Psoas muscle (tissue), 8 donors: ENCODE results near the gene C19orf47. TPM values are rescaled to one million over a fixed set of nuclear protein-coding genes. Genes with fewer than 3 reads are reported as not detected.

Experiments
- ATAC-seq, 4 donors: fragments of 200-7000 bp; cut with Tn5 transposase; one replicate each; pipeline ENCODE4 v1.9.1; 2020; ENCODE audit warnings: moderate library complexity in 3 of 4, mild to moderate bottlenecking in 2 of 4
- DNase-seq, 2 donors: peaks; one replicate each; pipeline ENCODE4 v3.0.0-alpha.2; 2020
- H3K27ac ChIP-seq: fragments of 200-600 bp; one replicate; pipeline ENCODE4 v1.8.0; 2022
- H3K27me3 ChIP-seq, 3 donors: fragments of 200-600 bp in 1 of 3; one replicate each; pipeline versions ENCODE4 v1.6.1 to v1.8.0; 2013 to 2022; ENCODE audit warnings: low read length in 2 of 3, mild to moderate bottlenecking in 2 of 3, moderate library complexity in 1 of 3; ENCODE audit not compliant: insufficient read depth in 3 of 3
- H3K36me3 ChIP-seq, 2 donors: fragments of 200-600 bp in 1 of 2; one replicate each; pipeline versions ENCODE4 v1.6.1 to v1.8.0; 2013 to 2022; ENCODE audit warnings: low read depth in 1 of 2, mild to moderate bottlenecking in 1 of 2, moderate library complexity in 1 of 2; ENCODE audit not compliant: insufficient read depth in 1 of 2
- H3K4me1 ChIP-seq: fragments of 200-600 bp; one replicate; pipeline ENCODE4 v1.8.0; 2022
- H3K4me3 ChIP-seq: fragments of 200-600 bp; one replicate; pipeline ENCODE4 v1.8.0; 2022; ENCODE audit warnings: mild to moderate bottlenecking
- H3K9me3 ChIP-seq: fragments of 200-600 bp; one replicate; pipeline ENCODE4 v1.8.0; 2022
- WGBS, 3 donors: extraction: QIAGEN DNeasy Blood & Tissue Kit; methylation state at CpG; one replicate each; pipeline versions ENCODE4 v1.1.6 to v1.1.7; 2013; 5-methylcytosine and 5-hydroxymethylcytosine counted together
- intact Hi-C, 2 donors: fragments of 100-400 bp; cut with DNase I; formaldehyde crosslinking; loops; one replicate each; pipeline versions ENCODE4 v1.11.0 to v1.14.2; 2022
- polyA plus RNA-seq, 3 donors: library from polyadenylated mRNA; stranded (reverse); fragments of 200-250 nt; gene quantifications; one replicate each; pipeline ENCODE4 v1.2.3, GENCODE V29; 2013
- total RNA-seq, 4 donors: library from RNA; stranded (reverse); fragmentation: NEBNext Ultra II Directional in 2 of 4; extraction: Animal tissue kit (Norgen Biotek cat#: 25700) in 2 of 4; gene quantifications; one replicate each; pipeline versions ENCODE4 v1.2.1 to v1.2.4, GENCODE V29; 2021 to 2023
- TF ChIP-seq, protein P1 (sequence below): fragments of 200-600 bp; IDR thresholded peaks from one replicate; pipeline ENCODE4 v1.8.0; 2022; ENCODE audit warnings: antibody characterized with exemption
- donor health status: healthy with polysubstance abuse.
- donor health status: DM: no; HTN: no; CAD: no; lungs with moderate emphysema.
- donor health status: Bipolar disorder and iron deficiency.
- donor health status: healthy.
- donor health status: DM: yes; HTN: yes; CAD: no.
- donor health status: DM: no; HTN: no; CAD: no.
- donor health status: DM: no; HTN: no; CAD: no.
- donor health status: DM: yes; HTN: yes; CAD: no.

Gene C19orf47
- total and polyA plus RNA-seq, 7 donors, result 220 to 436 (median 299) TPM

DNA sequence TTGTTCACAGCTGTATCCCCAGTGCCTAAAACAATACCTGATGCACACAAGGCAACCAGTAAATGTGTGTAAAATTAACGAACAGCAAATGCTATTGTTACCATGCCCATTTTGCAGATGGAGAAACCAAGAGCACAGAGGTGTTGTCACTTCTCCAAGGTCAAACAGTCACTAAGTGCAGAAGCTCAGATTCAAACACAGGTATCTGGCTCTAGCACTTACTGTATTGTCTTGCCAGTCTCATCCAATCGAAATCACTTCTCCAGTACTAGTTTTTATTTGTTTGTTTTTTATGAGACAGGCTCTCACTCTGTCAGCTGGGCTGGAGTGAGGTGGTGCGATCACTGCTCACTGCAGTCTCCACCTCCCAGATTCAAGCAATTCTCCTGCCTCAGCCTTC is 14.0 kb upstream of the C19orf47 start:
- Histone ChIP-seq H3K27me3 (no peaks in the 10 kb centered on the region), H3K4me1 (no peaks in the 10 kb centered on the region), H3K27ac (no peak overlapping the region), H3K4me3 (no peak overlapping the region), H3K9me3 (no peaks in the 10 kb centered on the region), H3K36me3 (peaks cover 0 to 16% of the 10 kb centered on the region in 2 donors)
- intact Hi-C loops, result no loop called here
- TF ChIP-seq, protein P1, sequence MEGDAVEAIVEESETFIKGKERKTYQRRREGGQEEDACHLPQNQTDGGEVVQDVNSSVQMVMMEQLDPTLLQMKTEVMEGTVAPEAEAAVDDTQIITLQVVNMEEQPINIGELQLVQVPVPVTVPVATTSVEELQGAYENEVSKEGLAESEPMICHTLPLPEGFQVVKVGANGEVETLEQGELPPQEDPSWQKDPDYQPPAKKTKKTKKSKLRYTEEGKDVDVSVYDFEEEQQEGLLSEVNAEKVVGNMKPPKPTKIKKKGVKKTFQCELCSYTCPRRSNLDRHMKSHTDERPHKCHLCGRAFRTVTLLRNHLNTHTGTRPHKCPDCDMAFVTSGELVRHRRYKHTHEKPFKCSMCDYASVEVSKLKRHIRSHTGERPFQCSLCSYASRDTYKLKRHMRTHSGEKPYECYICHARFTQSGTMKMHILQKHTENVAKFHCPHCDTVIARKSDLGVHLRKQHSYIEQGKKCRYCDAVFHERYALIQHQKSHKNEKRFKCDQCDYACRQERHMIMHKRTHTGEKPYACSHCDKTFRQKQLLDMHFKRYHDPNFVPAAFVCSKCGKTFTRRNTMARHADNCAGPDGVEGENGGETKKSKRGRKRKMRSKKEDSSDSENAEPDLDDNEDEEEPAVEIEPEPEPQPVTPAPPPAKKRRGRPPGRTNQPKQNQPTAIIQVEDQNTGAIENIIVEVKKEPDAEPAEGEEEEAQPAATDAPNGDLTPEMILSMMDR, result no peak
- no peak for ATAC-seq
- WGBS, 3 donors, result 85 to 89% (median 88%) methylated on average over 3 of the region's 3 CpGs
- no peak for DNase-seq

DNA sequence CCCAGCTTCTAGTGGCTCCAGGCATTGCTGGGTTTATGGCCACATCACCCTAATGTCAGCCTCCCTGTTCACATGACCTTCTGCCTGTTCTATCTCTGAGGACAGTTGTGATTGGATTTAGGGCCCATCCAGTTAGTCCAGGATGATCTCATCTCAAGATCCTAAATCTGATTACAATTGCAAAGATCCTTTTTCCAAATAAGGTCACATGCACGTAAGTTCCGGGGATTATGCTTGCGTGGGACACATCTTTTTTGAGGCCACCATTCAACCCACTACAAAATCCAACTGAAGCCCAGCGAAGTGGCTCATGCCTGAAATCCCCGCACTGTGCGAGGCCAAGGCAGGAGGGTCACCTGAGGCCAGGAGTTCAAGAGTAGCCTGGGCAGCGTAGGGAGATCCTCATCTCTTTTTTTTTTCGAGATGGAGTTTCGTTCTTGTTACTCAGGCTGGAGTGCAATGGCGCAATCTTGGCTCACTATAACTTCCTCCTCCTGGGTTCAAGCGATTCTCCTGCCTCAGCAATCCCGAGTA is 12.6 kb upstream of the C19orf47 start:
- H3K36me3 ChIP-seq, result peaks cover 0 to 8% of the 10 kb centered on the region in 2 donors
- no peaks in the 10 kb centered on the region for H3K4me1 ChIP-seq
- no peaks in the 10 kb centered on the region for H3K27me3 ChIP-seq
- intact Hi-C loops, result no loop called here
- no peak overlapping the region for H3K4me3 ChIP-seq
- no peaks in the 10 kb centered on the region for H3K9me3 ChIP-seq
- TF ChIP-seq, protein P1, result no peak
- DNase-seq (no peak), ATAC-seq (peak in 1 of 4 donors; percentile 23)
- H3K27ac ChIP-seq, result no peak overlapping the region
- 74 to 87% (median 79%) methylated on average over 12 of the region's 12 CpGs for WGBS, 3 donors

DNA sequence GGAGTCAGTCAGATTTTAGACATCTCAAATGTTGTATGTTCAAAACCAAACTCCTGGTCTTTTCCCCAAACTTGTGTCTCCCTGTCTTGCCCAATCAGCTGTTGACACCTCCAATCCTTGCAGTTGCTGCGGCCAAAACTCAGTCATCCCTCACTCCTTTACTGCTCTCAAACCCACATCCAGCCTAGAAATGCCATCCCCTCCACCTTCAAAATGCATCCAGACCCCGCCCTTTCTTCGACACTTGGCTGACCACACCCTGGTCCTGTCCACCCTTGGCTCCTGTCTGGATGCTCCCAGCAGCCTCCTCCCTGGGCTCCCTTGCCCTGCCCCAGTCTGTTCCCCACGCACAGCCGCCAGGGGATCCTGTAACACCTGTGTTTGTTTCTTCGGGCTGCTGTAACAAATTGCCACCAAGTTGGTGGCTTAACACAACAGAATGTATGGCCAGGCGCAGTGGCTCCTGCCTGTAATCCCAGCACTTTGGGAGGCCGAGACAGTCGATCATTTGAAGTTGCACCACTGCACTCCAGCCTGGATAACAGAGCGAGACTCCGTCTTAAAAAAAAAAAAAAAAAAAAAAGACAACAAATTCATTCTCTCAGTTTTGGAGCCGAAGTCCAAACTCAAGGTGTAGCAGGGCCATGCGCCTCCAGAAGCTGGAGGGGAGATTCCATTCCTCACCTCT is 12.0 kb upstream of the C19orf47 start:
- 76 to 85% (median 80%) methylated on average over 13 of the region's 13 CpGs for WGBS, 3 donors
- no peaks in the 10 kb centered on the region for H3K9me3 ChIP-seq
- H3K27me3 ChIP-seq, result no peaks in the 10 kb centered on the region
- peak in 1 of 4 donors; percentile 29 for ATAC-seq
- no peaks in the 10 kb centered on the region for H3K4me1 ChIP-seq
- TF ChIP-seq, protein P1, result no peak
- no peak overlapping the region for H3K4me3 ChIP-seq
- intact Hi-C loops, result no loop called here
- no peak overlapping the region for H3K27ac ChIP-seq
- DNase-seq, result no peak
- peaks cover 0 to 8% of the 10 kb centered on the region in 2 donors for H3K36me3 ChIP-seq

DNA sequence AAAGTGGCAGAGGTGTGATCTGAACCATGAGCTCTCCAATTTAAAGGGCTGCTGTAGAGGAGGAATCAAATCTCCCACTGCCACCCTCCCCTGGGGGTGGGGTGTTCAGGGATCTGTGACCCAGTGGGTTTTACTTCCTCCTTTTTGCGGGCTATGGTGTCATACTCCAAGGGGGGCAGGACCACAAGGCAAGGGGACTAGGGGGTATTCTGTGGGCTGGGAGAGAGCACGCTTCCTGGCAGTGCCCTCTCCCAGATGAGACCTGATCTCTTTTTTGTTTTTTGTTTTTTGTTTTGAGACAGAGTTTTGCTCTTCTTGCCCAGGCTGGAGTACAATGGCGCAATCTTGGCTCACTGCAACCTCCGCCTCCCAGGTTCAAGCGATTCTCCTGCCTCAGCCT is 10.6 kb upstream of the C19orf47 start:
- ATAC-seq, result peak in 2 of 4 donors; percentile 14 to 21

More for the DNA sequence above, 10.6 kb upstream of the C19orf47 start:
- TF ChIP-seq, protein P1, result no peak
- intact Hi-C loops, result loop anchor here (5.0 kb wide), 1 partner anchor 39 kb away; no protein-coding TSS in a partner anchor
- no peak for DNase-seq
- Histone ChIP-seq H3K4me1 (no peaks in the 10 kb centered on the region), H3K4me3 (no peak overlapping the region), H3K27ac (no peak overlapping the region), H3K9me3 (no peaks in the 10 kb centered on the region), H3K36me3 (peaks cover 0 to 8% of the 10 kb centered on the region in 2 donors), H3K27me3 (no peaks in the 10 kb centered on the region)
- 92 to 97% (median 96%) methylated on average over 3 to 5 of the region's 5 CpGs for WGBS, 3 donors
